GM18870 (cell line): ENCODE measurements around the gene PLK5.
"Not testable (repeated sequence)": the region's sequence is repeated elsewhere in the genome, so short reads cannot be mapped to it uniquely, and the experiment has no call there.

Experiments
- ATAC-seq: cut with Tn5 transposase; IDR thresholded peaks from one replicate; pipeline ENCODE4 v1.9.1; 2021; ENCODE audit warnings: moderate library complexity; ENCODE audit not compliant: unreplicated experiment

Gene PLK5

GRCh38 chr19:1523412-1524286, at the start of gene PLK5:
TSS of gene PLK5 (plus strand) at chr19:1524077. CDS start at chr19:1526997, 2,920 bp downstream.
- ATAC-seq, result no peak

- no peak for ATAC-seq
Observed at GRCh38 chr19:1474765-1475351, 49.0 kb upstream of the PLK5 start.

- ATAC-seq, result no peak
Observed at GRCh38 chr19:1475751-1476437, 48.0 kb upstream of the PLK5 start.

- not testable (repeated sequence) for ATAC-seq
Observed at GRCh38 chr19:1477056-1477455, 46.8 kb upstream of the PLK5 start.

GRCh38 chr19:1478934-1479707, 44.8 kb upstream of the PLK5 start, which contains the start of gene C19orf25:
TSS of gene C19orf25 (minus strand) at chr19:1479215. CDS start at chr19:1478903, 312 bp downstream.
- ATAC-seq, result peak; percentile 66

GRCh38 chr19:1481224-1481892, 42.5 kb upstream of the PLK5 start:
- ATAC-seq, result no peak

GRCh38 chr19:1481893-1482360, 42.0 kb upstream of the PLK5 start:
- ATAC-seq, result no peak

- ATAC-seq, result no peak
Observed at GRCh38 chr19:1482361-1483130, 41.3 kb upstream of the PLK5 start.

- ATAC-seq, result no peak
Observed at GRCh38 chr19:1483131-1483978, 40.5 kb upstream of the PLK5 start.

GRCh38 chr19:1483979-1484428, 39.9 kb upstream of the PLK5 start:
- ATAC-seq, result no peak

- no peak for ATAC-seq
Observed at GRCh38 chr19:1486720-1487575, 36.9 kb upstream of the PLK5 start.

GRCh38 chr19:1487576-1488281, 36.1 kb upstream of the PLK5 start:
- ATAC-seq, result no peak

- no peak for ATAC-seq
Observed at GRCh38 chr19:1488282-1488601, 35.6 kb upstream of the PLK5 start.

GRCh38 chr19:1489463-1490310, 34.2 kb upstream of the PLK5 start:
- no peak for ATAC-seq

GRCh38 chr19:1490311-1491113, 33.4 kb upstream of the PLK5 start, which contains the start of gene PCSK4:
TSS of gene PCSK4 (minus strand) at chr19:1490350. CDS start at chr19:1490346, 4 bp downstream.
- peak; percentile 73 for ATAC-seq
